IMR-90 (cell line): ENCODE measurements around the gene CECR2.

Experiments used
- BHLHE40 ChIP-seq: fragments of 150-350 bp; IDR thresholded peaks from 2 replicates; pipeline ENCODE4 v1.6.1; 2016; ENCODE audit warnings: mild to moderate bottlenecking, low read depth, low read length
- CHD1 ChIP-seq: IDR thresholded peaks from 2 replicates; pipeline ENCODE4 v1.6.1; 2012; ENCODE audit warnings: low read depth, low read length, improper control_type of control experiment
- CTCF ChIP-seq: conservative IDR thresholded peaks from 2 replicates; pipeline ENCODE4 v1.5.1; 2012; ENCODE audit warnings: mild to moderate bottlenecking, low read depth, low read length, improper control_type of control experiment
- ELK1 ChIP-seq: fragments of 150-350 bp; IDR thresholded peaks from 2 replicates; pipeline ENCODE4 v1.6.1; 2016; ENCODE audit warnings: low read depth, mild to moderate bottlenecking, low read length, moderate library complexity, borderline replicate concordance
- FOS ChIP-seq: fragments of 150-350 bp; IDR thresholded peaks from 2 replicates; pipeline ENCODE4 v1.6.1; 2016; ENCODE audit warnings: low read depth, low read length
- MAFK ChIP-seq: IDR thresholded peaks from 2 replicates; pipeline ENCODE4 v1.6.1; 2012; ENCODE audit warnings: low read depth, low read length, improper control_type of control experiment
- MAZ ChIP-seq: IDR thresholded peaks from 2 replicates; pipeline ENCODE4 v1.6.1; 2012; ENCODE audit warnings: low read depth, mild to moderate bottlenecking, low read length, improper control_type of control experiment, moderate library complexity, borderline replicate concordance
- MXI1 ChIP-seq: IDR thresholded peaks from 2 replicates; pipeline ENCODE4 v1.6.1; 2012; ENCODE audit warnings: low read depth, mild to moderate bottlenecking, low read length, moderate library complexity, borderline replicate concordance
- POLR2A ChIP-seq: IDR thresholded peaks from 2 replicates; pipeline ENCODE4 v1.6.1; 2012; ENCODE audit warnings: mild to moderate bottlenecking, low read depth, low read length
- RAD21 ChIP-seq: IDR thresholded peaks from 2 replicates; pipeline ENCODE4 v1.6.1; 2012; ENCODE audit warnings: low read length, improper control_type of control experiment
- RFX5 ChIP-seq: IDR thresholded peaks from 2 replicates; pipeline ENCODE4 v1.8.0; 2012; ENCODE audit warnings: low read depth, mild to moderate bottlenecking, low read length, moderate library complexity
- SMC3 ChIP-seq: fragments of 150-350 bp; IDR thresholded peaks from 2 replicates; pipeline ENCODE4 v1.6.1; 2016; ENCODE audit warnings: low read depth, mild to moderate bottlenecking, antibody characterized with exemption, low read length, moderate library complexity
- USF2 ChIP-seq: fragments of 150-350 bp; IDR thresholded peaks from 2 replicates; pipeline ENCODE4 v1.6.1; 2017; ENCODE audit warnings: mild to moderate bottlenecking, antibody characterized with exemption, low read length, low read depth

GRCh38 chr22:17590586-17590985, 221.3 kb downstream of the CECR2 start:
- TF ChIP-seq RAD21 (no peak), CTCF (no peak), ELK1 (no peak), MAFK (no peak), POLR2A (no peak), USF2 (no peak), FOS (no peak), RFX5 (no peak), MAZ (no peak), SMC3 (no peak), BHLHE40 (no peak), MXI1 (no peak), CHD1 (no peak)
